SK-N-SH (cell line): ENCODE results near the gene HMHB1. TPM values are rescaled to one million over a fixed set of nuclear protein-coding genes. Genes with fewer than 3 reads are reported as not detected.

Experiments used
- CTCF ChIA-PET: fragments of 300-600, 350-600 bp; formaldehyde crosslinking; extraction: SDS; loops from one replicate; lab custom pipeline; 2021; lab: Yijun Ruan, JAX
- POLR2A ChIA-PET: fragments of 350-600 bp; sonication (Branson Sonifier 250); formaldehyde crosslinking; extraction: SDS; loops from one replicate; lab custom pipeline; 2020; ENCODE audit warnings: antibody characterized with exemption, inconsistent platforms; lab: Yijun Ruan, JAX
- DNase-seq: peaks from one replicate; pipeline ENCODE4 v3.0.0; 2012
- H2AFZ ChIP-seq: fragments of 200-600 bp; sonication (generic); 2 replicates; pipeline ENCODE4 v1.8.1; 2016; ENCODE audit warnings: antibody characterized with exemption, mild to moderate bottlenecking, low read depth
- H3F3A ChIP-seq: fragments of 200-600 bp; sonication (generic); replicated peaks from 2 replicates; pipeline ENCODE3; 2016; ENCODE audit warnings: antibody characterized with exemption, mild to moderate bottlenecking; ENCODE audit not compliant: insufficient read depth
- H3K27ac ChIP-seq, 2 experiments: fragments of 200-500 bp in 1 of 2; fragments of 200-600 bp in 1 of 2; sonication (Bioruptor generic) in 1 of 2; sonication (generic), shearing (Covaris generic) in 1 of 2; 2 replicates each; pipeline versions ENCODE4 v1.5.1 to v1.6.1; 2014 to 2016; ENCODE audit warnings: low read depth in 2 of 2, inconsistent platforms in 1 of 2, low read length in 1 of 2, mild to moderate bottlenecking in 1 of 2, mixed read lengths in 1 of 2
- H3K27me3 ChIP-seq: fragments of 200-600 bp; sonication (generic), shearing (Covaris generic); 2 replicates; pipeline ENCODE4 v1.6.1; 2016; ENCODE audit warnings: mixed run types; ENCODE audit not compliant: insufficient read depth
- H3K36me3 ChIP-seq, 2 experiments: fragments of 200-500 bp in 1 of 2; fragments of 200-600 bp in 1 of 2; sonication (Bioruptor generic) in 1 of 2; sonication (generic) in 1 of 2; replicated peaks in 1 of 2; 2 replicates each; pipeline versions ENCODE3 to v1.5.1; 2014 to 2016; ENCODE audit warnings: low read length in 1 of 2, mild to moderate bottlenecking in 1 of 2; ENCODE audit not compliant: insufficient read depth in 2 of 2, control insufficient read depth in 1 of 2
- H3K4me1 ChIP-seq, 2 experiments: fragments of 200-500 bp in 1 of 2; fragments of 200-600 bp in 1 of 2; sonication (Bioruptor generic) in 1 of 2; sonication (generic), shearing (Covaris generic) in 1 of 2; 2 replicates each; pipeline versions ENCODE4 v1.5.1 to v1.6.1; 2014 to 2016; ENCODE audit warnings: low read depth in 1 of 2, low read length in 1 of 2, mixed run types in 1 of 2; ENCODE audit not compliant: insufficient read depth in 2 of 2, control insufficient read depth in 1 of 2
- H3K4me2 ChIP-seq: fragments of 200-600 bp; sonication (generic), shearing (Covaris generic); 2 replicates; pipeline ENCODE4 v1.6.1; 2017; ENCODE audit warnings: mixed run types
- H3K4me3 ChIP-seq, 2 experiments: fragments of 200-500 bp in 1 of 2; fragments of 200-600 bp in 1 of 2; sonication (Bioruptor generic) in 1 of 2; sonication (generic), shearing (Covaris generic) in 1 of 2; 2 replicates each; pipeline versions ENCODE4 v1.5.1 to v1.8.1; 2014 to 2016; ENCODE audit warnings: low read depth in 2 of 2, inconsistent platforms in 1 of 2, low read length in 1 of 2, mild to moderate bottlenecking in 1 of 2, mixed read lengths in 1 of 2, moderate library complexity in 1 of 2
- H3K79me2 ChIP-seq: fragments of 200-600 bp; sonication (generic); 2 replicates; pipeline ENCODE4 v1.8.1; 2017; ENCODE audit warnings: mild to moderate bottlenecking; ENCODE audit not compliant: insufficient read depth
- H3K9ac ChIP-seq: fragments of 200-600 bp; sonication (generic); 2 replicates; pipeline ENCODE4 v1.6.1; 2017; ENCODE audit warnings: mixed run types
- H3K9me2 ChIP-seq: fragments of 200-600 bp; sonication (generic); 2 replicates; pipeline ENCODE4 v1.6.1; 2017; ENCODE audit warnings: mixed run types
- H3K9me3 ChIP-seq: fragments of 200-600 bp; sonication (generic); 2 replicates; pipeline ENCODE4 v1.6.1; 2017; ENCODE audit warnings: mixed run types, mild to moderate bottlenecking, moderate library complexity
- H4K20me1 ChIP-seq: fragments of 200-600 bp; sonication (generic); 2 replicates; pipeline ENCODE4 v1.6.1; 2017; ENCODE audit warnings: mild to moderate bottlenecking, mixed run types; ENCODE audit not compliant: insufficient read depth
- FOXJ3 ChIP-seq: sonication (generic); formaldehyde crosslinking; IDR thresholded peaks from 2 replicates; pipeline ENCODE4 v1.5.1; 2020; ENCODE audit warnings: mild to moderate bottlenecking, missing genetic modification reagents
- FOXM1 ChIP-seq: IDR thresholded peaks from 2 replicates; pipeline ENCODE4 v1.4.0; 2012; ENCODE audit warnings: low read depth, mild to moderate bottlenecking
- GABPA ChIP-seq: IDR thresholded peaks from 2 replicates; pipeline ENCODE4 v1.4.0; 2012; ENCODE audit warnings: low read depth, mild to moderate bottlenecking
- GATA2 ChIP-seq: sonication (generic); formaldehyde crosslinking; IDR thresholded peaks from 2 replicates; pipeline ENCODE4 v1.5.0; 2020; ENCODE audit warnings: mild to moderate bottlenecking, missing genetic modification reagents
- JUND ChIP-seq: IDR thresholded peaks from 2 replicates; pipeline ENCODE4 v1.4.0; 2012
- MEF2A ChIP-seq: IDR thresholded peaks from 2 replicates; pipeline ENCODE4 v1.4.0; 2012; ENCODE audit warnings: low read depth, borderline replicate concordance
- MXI1 ChIP-seq: IDR thresholded peaks from 2 replicates; pipeline ENCODE4 v1.6.1; 2012; ENCODE audit warnings: mild to moderate bottlenecking, low read depth, low read length, improper control_type of control experiment
- NRF1 ChIP-seq: IDR thresholded peaks from 2 replicates; pipeline ENCODE4 v1.6.1; 2012; ENCODE audit warnings: low read depth, mild to moderate bottlenecking, low read length
- POLR2AphosphoS5 ChIP-seq: IDR thresholded peaks from 2 replicates; pipeline ENCODE4 v1.6.1; 2012; ENCODE audit warnings: low read depth, low read length
- RFX5 ChIP-seq: IDR thresholded peaks from 2 replicates; pipeline ENCODE4 v1.6.1; 2012; ENCODE audit warnings: mild to moderate bottlenecking, improper control_type of control experiment, low read length
- RXRA ChIP-seq: IDR thresholded peaks from 2 replicates; pipeline ENCODE4 v1.4.0; 2012; ENCODE audit warnings: low read depth, mild to moderate bottlenecking, borderline replicate concordance
- SIN3A ChIP-seq: IDR thresholded peaks from 2 replicates; pipeline ENCODE4 v1.6.1; 2012; ENCODE audit warnings: low read depth, mild to moderate bottlenecking, low read length, moderate library complexity, borderline replicate concordance
- TAF1 ChIP-seq: IDR thresholded peaks from 2 replicates; pipeline ENCODE4 v1.6.1; 2012; ENCODE audit warnings: low read depth, mild to moderate bottlenecking, low read length, moderate library complexity, borderline replicate concordance
- TCF12 ChIP-seq: IDR thresholded peaks from 2 replicates; pipeline ENCODE4 v1.4.0; 2012
- TEAD4 ChIP-seq: IDR thresholded peaks from 2 replicates; pipeline ENCODE4 v1.4.0; 2012; ENCODE audit warnings: mild to moderate bottlenecking, borderline replicate concordance; ENCODE audit not compliant: insufficient read depth
- USF1 ChIP-seq: IDR thresholded peaks from 2 replicates; pipeline ENCODE4 v1.4.0; 2012; ENCODE audit warnings: low read depth, borderline replicate concordance
- USF2 ChIP-seq: fragments of 150-350 bp; IDR thresholded peaks from 2 replicates; pipeline ENCODE4 v1.6.1; 2017; ENCODE audit warnings: antibody characterized with exemption, low read length, low read depth, borderline replicate concordance
- YY1 ChIP-seq: IDR thresholded peaks from 2 replicates; pipeline ENCODE4 v1.4.0; 2012; ENCODE audit warnings: low read depth, mild to moderate bottlenecking
- WGBS: methylation state at CpG from one replicate; pipeline ENCODE4 v1.1.6; 2017; ENCODE audit warnings: low lambda C conversion rate; 5-methylcytosine and 5-hydroxymethylcytosine counted together
- polyA plus RNA-seq, 3 experiments: library from polyadenylated mRNA; depleted of rRNA; stranded (reverse); fragments of >200 nt; gene quantifications; 2 replicates each; pipeline ENCODE4 v1.2.3, GENCODE V29; 2012
- TF ChIP-seq, protein P1 (sequence below): fragments of 150-350 bp; IDR thresholded peaks from 2 replicates; pipeline ENCODE4 v1.6.1; 2016; ENCODE audit warnings: mild to moderate bottlenecking, low read depth, low read length
- TF ChIP-seq, protein P2 (sequence below): IDR thresholded peaks from 2 replicates; pipeline ENCODE4; 2012

Gene HMHB1
- polyA plus RNA-seq, 1 of the 3 experiments (the other 2 are of a cell fraction) = not detected

- no peak for TF ChIP-seq SIN3A
- TF ChIP-seq FOXM1 = no peak
- TF ChIP-seq MEF2A = no peak
- TF ChIP-seq RXRA = no peak
- no peak for TF ChIP-seq RFX5
- TF ChIP-seq FOXJ3 (CRISPR knock-in tag) = no peak
- no peak for TF ChIP-seq YY1
Observed at GRCh38 chr5:143796125-143796524, 15.8 kb upstream of the HMHB1 start (continued).

DNA sequence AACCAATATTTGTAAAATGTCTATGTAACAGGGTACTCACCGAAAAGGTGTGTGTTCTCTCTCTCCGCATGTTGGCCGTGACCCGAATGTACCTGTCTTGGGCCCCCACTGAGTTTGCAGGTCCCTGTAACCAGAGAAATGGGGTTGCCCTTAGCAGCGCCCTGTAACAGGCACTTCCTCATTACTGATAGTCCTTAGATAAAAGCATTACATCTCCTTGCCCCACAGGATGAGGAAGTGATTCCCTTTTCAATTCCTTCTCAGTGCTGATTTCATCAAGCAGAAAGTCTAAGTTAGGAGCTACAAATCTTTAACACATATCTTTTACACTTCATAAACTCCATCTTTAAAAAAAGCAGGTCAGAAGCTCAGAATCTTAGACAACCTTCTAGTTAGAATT, 15.2 kb upstream of the HMHB1 start:
- Histone ChIP-seq H3K9me3 (no peaks in the 10 kb centered on the region), H4K20me1 (no peaks in the 10 kb centered on the region), H3K36me3 (no peaks in the 10 kb centered on the region), H3K79me2 (no peaks in the 10 kb centered on the region), H3K27ac (no peak overlapping the region), H3F3A (no peaks in the 10 kb centered on the region), H2AFZ (no peak overlapping the region), H3K4me2 (no peak overlapping the region), H3K27me3 (no peaks in the 10 kb centered on the region), H3K4me3 (no peak overlapping the region), H3K9ac (no peak overlapping the region), H3K9me2 (no peaks in the 10 kb centered on the region), H3K4me1 (peaks cover 0 to 7% of the 10 kb centered on the region in 2 experiments; a peak in 1 of 4 replicates)
- no peak for DNase-seq
- 100% methylated on average over 4 of the region's 5 CpGs for WGBS
- CTCF ChIA-PET = no interaction called here
- POLR2A ChIA-PET = no interaction called here
- TF ChIP-seq MXI1 = no peak
- TF ChIP-seq TCF12 = no peak
- TF ChIP-seq RXRA = no peak
- no peak for TF ChIP-seq JUND
- TF ChIP-seq, protein P1, sequence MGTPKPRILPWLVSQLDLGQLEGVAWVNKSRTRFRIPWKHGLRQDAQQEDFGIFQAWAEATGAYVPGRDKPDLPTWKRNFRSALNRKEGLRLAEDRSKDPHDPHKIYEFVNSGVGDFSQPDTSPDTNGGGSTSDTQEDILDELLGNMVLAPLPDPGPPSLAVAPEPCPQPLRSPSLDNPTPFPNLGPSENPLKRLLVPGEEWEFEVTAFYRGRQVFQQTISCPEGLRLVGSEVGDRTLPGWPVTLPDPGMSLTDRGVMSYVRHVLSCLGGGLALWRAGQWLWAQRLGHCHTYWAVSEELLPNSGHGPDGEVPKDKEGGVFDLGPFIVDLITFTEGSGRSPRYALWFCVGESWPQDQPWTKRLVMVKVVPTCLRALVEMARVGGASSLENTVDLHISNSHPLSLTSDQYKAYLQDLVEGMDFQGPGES = no peak
- no peak for TF ChIP-seq NRF1
- no peak for TF ChIP-seq TAF1
- no peak for TF ChIP-seq TEAD4
- no peak for TF ChIP-seq RFX5
- TF ChIP-seq USF2 = no peak
- no peak for TF ChIP-seq MEF2A
- no peak for TF ChIP-seq GATA2
- no peak for TF ChIP-seq GABPA
- TF ChIP-seq FOXM1 = no peak
- no peak for TF ChIP-seq POLR2AphosphoS5
- TF ChIP-seq USF1 = no peak
- TF ChIP-seq, protein P2, sequence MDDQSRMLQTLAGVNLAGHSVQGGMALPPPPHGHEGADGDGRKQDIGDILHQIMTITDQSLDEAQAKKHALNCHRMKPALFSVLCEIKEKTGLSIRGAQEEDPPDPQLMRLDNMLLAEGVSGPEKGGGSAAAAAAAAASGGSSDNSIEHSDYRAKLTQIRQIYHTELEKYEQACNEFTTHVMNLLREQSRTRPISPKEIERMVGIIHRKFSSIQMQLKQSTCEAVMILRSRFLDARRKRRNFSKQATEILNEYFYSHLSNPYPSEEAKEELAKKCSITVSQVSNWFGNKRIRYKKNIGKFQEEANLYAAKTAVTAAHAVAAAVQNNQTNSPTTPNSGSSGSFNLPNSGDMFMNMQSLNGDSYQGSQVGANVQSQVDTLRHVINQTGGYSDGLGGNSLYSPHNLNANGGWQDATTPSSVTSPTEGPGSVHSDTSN = no peak
